ENCODE results near the gene MED28. TPM values are rescaled to one million over a fixed set of nuclear protein-coding genes. Genes with fewer than 3 reads are reported as not detected.

The MED28 gene
- total RNA-seq, 1 experiment from 2014 or later = 5.0 TPM

- no peak for DNase-seq (ENCODE audit: low read depth)
Observed at GRCh38 chr4:17667253-17667652, 52.8 kb downstream of the MED28 start.

GRCh38 chr4:17667653-17668201 is 53.3 kb downstream of the MED28 start:
- no peak for DNase-seq (ENCODE audit: low read depth)

DNA sequence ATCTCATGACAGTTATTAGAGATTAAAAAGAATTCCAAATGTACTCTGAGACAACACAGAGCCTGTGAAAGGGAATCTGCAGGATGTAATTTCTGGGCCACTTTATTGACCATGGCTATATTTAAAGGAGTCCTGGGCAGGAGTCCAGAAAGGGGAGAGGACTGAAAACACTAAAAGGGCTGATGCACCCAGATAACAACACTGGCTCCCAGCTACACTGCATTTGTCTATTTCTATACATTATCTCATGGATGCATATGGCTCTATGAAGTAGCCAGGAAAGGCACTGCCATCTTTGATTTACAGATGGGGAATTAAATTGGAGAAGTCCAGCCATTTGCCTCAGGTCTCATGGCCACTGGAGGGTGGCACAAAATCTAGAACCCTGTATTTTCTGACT is 56.0 kb downstream of the MED28 start:
- DNase-seq (ENCODE audit: low read depth) = no peak

- DNase-seq (ENCODE audit: low read depth) = no peak
Observed at GRCh38 chr4:17680559-17681280, 66.3 kb downstream of the MED28 start.

- DNase-seq (ENCODE audit: low read depth) = no peak
Observed at GRCh38 chr4:17681281-17682221, 67.1 kb downstream of the MED28 start.

DNA sequence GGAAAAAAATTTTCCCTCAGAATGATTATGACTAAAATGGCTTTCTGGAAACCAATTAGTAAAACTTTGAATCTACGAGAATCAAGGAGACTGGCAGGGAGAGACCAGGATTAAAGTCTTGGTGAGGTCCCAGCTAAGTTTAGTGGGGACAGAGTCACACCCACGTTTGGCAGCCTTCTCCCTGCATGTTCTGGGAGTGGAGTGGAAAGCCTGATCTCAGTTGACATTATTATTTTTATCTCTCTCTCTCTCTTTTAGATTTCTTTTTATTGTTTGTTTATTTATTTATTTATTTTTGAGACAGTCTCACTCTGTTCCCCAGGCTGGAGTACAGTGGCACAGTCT is 67.8 kb downstream of the MED28 start:
- DNase-seq (ENCODE audit: low read depth) = no peak

Other genes with a start within 250 kb of the MED28 start
- 29.0 and 30.5 TPM in 2 replicates for gene QDPR, start 102.6 kb upstream of the MED28 start, total RNA-seq (2014; rRNA removed; shearing (Covaris generic))
- not detected in 2 replicates for gene CLRN2, start 99.5 kb upstream of the MED28 start, total RNA-seq (2014; rRNA removed; shearing (Covaris generic))
- gene LAP3, start 37.4 kb upstream of the MED28 start, total RNA-seq (2014; rRNA removed; shearing (Covaris generic)) = 90.9 and 92.7 TPM in 2 replicates
- 0.03 and 0.29 TPM in 2 replicates for gene FAM184B, start 167.0 kb downstream of the MED28 start, total RNA-seq (2014; rRNA removed; shearing (Covaris generic))
- gene DCAF16, start 196.1 kb downstream of the MED28 start, total RNA-seq (2014; rRNA removed; shearing (Covaris generic)) = 24.3 and 28.8 TPM in 2 replicates
- gene NCAPG, start 196.3 kb downstream of the MED28 start, total RNA-seq (2014; rRNA removed; shearing (Covaris generic)) = 99.9 and 104 TPM in 2 replicates

Data from Daoy (cell line).